ENCODE measurements around the gene PRSS57.
"Not testable (repeated sequence)": the region's sequence is repeated elsewhere in the genome, so short reads cannot be mapped to it uniquely, and the experiment has no call there.

GRCh38 chr19:698529-698928, 3.3 kb upstream of the PRSS57 start:
- not testable (repeated sequence) for TF ChIP-seq CTCF (IDR thresholded peaks at IDR 0.05; ENCODE audit: insufficient read depth, low read length); POLR2AphosphoS5 (IDR thresholded peaks at IDR 0.05; ENCODE audit: low read depth)
